GM18520 (cell line): ENCODE measurements around the gene ABL1.

Experiments used
- ATAC-seq: cut with Tn5 transposase; IDR thresholded peaks from one replicate; pipeline ENCODE4 v1.9.1; 2021; ENCODE audit not compliant: unreplicated experiment

The ABL1 gene

GRCh38 chr9:130929571-130930038 lies 94.6 kb downstream of the ABL1 start:
- ATAC-seq, result no peak

DNA sequence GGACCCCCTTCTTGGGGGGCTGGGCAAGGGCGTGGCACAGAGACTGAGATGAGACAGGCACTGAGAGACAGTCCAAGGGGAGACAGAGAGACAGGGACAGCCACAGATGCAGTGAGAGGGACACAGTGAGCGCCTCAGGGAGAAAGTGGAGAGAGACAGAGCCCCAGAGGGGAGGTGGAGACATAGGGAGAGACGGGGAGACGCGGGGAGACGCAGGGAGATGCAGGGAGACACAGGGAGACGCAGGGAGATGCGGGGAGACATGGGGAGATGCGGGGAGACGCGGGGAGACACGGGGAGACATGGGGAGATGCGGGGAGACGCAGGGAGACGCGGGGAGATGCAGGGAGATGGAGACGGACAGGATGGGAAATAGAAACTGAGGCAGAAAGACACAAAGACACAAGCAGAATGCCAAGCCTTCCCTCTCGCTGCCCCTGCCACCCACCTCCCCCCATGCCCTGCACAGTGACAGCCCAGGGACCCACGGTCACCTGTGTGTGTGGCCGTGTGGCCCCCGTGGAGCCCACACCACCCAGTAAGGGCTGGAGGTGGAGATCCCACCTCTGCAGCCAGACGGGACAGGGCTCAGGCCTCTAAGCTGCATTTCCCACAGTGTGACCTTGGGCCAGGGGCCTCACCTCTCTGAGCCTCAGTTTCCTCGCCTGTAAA lies 95.2 kb downstream of the ABL1 start:
- ATAC-seq, result no peak

GRCh38 chr9:130930804-130931349 lies 95.8 kb downstream of the ABL1 start:
- no peak for ATAC-seq

- ATAC-seq, result no peak
Observed at GRCh38 chr9:130931508-130932254, 96.6 kb downstream of the ABL1 start.

DNA sequence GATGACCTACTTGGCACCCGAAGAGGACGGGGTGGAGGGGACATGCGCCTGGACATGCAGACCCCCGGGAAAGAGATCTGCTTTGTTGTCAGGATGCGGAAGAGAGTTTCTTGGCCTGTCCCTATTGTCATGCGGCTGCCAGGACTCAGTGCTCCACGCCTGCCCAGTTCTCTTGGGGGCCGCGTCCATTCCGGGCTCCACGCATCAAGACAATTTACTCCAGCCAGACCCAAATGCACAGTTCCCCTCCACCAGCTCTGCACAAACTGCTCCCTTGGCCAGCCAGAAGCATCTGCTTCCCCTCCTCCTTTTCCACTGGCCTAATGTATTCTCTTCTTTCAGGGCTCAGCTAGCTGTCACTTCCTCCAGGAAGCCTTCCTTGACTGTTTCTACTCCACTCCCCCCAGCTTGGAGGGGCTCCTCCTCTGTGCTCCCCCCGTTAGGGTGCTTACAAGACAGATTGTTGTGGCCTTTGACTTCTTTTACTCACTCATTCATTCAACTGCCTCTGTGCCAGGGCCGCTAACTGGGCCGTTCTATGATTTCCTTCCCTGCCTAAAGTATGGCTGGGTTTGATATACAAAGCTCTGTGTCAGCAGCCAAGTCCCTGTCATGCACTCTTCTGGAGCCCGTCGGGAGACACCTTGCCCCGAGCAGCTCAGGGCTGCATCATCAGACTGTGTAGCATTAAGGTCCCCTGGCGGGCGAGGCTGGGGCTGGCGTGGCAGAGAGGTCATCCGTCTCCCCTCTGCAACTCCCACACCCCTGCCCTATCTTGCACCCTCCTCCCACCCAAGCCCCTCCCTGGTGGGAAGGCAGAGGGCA lies 97.4 kb downstream of the ABL1 start:
- no peak for ATAC-seq

- ATAC-seq, result no peak
Observed at GRCh38 chr9:130933114-130934046, 98.3 kb downstream of the ABL1 start.

DNA sequence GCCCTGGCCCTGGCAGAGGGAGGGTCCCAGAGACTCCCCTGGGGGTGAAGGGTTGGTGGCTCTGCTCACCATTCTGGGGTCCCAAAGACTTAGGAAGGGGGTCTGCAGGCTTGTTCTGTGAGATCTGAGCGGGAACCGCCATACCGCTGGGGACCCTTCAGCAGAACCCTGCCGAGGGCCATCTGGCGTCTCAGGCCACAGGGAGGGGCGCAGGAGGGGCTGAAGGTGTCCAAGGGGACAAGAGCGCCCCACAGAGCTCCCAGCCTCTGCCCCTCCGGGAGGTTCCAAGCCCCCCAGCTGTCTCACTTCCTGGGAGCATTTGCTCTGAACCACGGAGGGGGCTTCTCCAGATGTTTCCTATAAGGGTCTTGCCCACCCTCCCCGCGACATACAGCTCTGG lies 99.2 kb downstream of the ABL1 start:
- no peak for ATAC-seq

DNA sequence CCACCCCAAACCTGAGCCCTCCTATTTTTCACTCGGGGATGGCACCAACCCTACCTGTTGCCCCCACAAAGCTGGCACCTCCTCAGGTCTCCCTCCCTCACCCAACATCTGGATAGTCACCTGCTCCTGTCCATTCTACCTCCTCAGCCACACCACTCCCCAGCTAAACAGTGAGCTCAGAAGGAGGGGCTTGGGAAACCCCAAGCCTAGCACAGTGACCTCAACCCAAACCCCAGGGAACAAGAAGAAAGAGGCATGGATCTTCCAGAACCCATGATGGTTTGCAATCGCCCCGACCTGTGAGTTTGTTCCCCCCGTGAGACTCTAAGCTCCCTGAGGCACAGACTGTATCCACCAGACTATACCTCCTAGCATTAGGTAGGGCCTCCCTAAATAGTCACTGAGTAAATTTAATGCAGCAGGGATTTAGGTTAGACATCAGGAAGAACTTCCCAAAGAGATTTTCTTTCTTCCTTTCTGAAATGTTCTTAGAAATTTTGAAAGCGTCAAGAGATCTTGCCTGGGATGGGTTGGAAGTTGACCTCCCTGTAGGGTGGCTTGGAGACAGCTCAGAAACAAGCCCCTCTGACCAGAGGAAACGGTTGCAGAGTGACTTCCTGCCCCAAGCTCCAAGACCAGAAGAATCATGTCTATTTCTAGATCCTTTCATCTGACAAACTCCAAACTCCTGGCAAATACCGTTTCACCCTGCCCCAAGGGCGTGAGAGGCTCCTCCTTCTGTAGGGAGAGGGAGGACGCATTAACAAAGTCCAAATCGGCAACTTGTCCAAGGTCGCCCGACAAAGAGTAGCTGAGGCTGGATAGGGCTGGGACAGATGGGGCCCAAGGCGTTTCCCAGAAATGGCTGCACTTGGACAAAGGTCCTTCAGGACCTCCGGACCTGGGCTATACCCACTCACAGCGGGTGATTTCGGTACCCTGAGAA lies 99.9 kb downstream of the ABL1 start:
- ATAC-seq, result no peak

- ATAC-seq, result no peak
Observed at GRCh38 chr9:130935648-130936271, 100.7 kb downstream of the ABL1 start.

DNA sequence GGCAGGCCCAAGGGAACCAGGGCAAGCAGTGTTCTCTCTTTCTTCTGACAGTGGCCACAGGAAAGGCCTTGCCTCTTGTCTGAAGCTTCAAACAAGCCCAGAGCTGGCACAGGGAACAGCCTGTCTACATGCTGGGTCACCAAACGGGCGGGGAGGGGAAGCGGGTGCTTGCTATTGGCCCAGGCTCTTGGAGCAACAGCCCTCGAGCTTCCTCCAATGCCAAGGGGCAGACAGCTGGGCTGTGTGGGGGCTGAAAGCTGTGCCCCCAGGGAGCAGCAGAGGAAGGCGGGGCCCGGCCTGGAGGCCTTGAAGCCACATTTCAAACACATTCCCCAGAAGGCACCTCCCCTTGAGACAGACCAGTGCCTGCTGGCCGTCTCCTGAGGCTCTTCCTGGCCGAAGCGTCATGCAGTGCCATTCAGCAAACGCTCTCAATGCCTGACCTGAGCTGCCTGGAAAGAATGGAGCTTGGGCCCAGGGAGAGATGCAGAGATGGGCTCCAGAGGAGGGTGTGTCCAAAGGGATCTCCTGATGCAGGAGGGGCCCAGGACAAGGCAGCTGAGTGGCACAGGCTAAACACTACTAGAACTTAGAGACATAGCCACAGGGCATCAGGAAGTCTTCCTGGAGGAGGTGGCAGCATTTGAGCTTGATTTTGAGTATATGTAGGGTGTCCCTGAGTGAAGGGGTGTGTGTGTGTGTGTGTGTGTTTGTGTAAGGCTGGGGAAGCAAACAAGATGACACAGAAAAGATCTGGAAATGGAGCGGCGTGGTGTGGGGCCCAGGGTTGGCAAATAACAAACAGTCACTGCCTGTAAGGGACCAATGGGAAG lies 101.4 kb downstream of the ABL1 start:
- ATAC-seq, result no peak
